Stimulated activated CD4-positive, alpha-beta T cell treated with anti-CD3 and anti-CD28 coated beads, Interleukin-1b, Interleukin-23, amount 100 ng/mL, for 1 hour (primary cell): ENCODE measurements around the gene ZNRD2.
A peak's percentile ranks its signal among the peaks of the same experiment; 100 is the strongest.

Source experiments
- DNase-seq, 2 donors: peaks; one replicate each; pipeline ENCODE4 v3.0.0-alpha.2; 2020; ENCODE audit warnings: low read depth in 2 of 2

Gene ZNRD2

GRCh38 chr11:65538232-65538914 lies 31.9 kb upstream of the ZNRD2 start:
- DNase-seq, result no peak

GRCh38 chr11:65538915-65539743 lies 31.1 kb upstream of the ZNRD2 start:
- DNase-seq, result no peak

DNA sequence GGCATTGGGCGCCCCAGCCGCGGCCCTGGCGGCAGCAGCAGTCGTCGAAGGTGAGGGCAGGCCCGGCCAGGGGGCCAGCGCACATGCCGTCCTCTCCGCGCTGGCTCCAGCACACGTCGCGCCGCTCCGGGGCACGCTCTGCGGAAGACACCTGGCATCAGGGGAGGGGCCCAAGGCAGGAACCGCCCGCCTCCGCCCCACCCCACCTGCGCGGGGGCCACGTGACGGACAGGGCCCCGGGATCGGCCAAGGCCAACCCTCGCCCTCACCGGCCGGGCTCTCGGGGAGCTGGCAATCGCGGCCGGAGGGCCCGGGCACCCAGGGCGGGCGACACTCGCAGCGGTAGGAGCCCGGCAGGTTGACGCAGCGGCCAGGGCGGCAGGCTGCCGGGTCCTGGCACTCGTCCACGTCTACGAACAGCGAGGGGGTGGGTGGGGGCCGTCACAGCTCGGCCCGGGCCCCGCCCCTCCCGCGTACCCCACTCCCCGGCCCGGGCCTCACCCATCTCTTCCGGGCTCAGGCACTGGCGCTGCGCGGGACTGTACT lies 30.5 kb upstream of the ZNRD2 start:
- DNase-seq, result peak in 1 of 2 donors; percentile 61

GRCh38 chr11:65540290-65541092 lies 29.8 kb upstream of the ZNRD2 start:
- DNase-seq, result peak; percentile 73 to 74

- no peak for DNase-seq
Measured at GRCh38 chr11:65541093-65541982, 28.9 kb upstream of the ZNRD2 start.

DNA sequence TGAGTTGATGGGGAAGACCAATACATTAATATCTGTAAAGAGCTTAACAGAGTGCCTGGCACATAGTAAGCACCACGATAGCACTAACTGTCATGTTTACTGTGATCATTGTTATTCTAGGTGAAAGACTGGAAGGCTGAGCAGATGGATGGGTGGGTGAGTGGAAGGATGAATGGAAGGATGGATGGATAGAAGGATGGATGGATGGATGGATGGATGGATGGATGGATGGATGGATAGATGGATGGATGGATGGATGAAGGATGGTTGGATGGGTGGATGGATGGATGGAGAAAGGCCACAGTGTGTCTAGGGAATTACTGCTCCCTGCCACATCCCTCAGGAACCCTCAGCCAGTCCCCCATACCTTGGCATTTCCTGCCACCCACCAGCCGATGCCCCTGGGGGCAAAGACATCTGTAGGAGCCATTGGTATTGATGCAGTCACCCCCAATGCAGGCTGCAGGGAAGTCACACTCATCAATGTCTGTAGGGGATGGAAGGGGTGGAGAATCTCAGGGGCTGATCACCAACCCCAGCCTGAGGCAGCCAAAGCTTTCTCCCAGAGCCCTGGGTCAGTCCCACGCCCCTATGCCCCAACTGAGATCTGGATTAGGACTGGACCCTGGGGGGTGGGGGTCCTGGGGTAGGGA lies 27.4 kb upstream of the ZNRD2 start:
- DNase-seq, result no peak

- no peak for DNase-seq
Measured at GRCh38 chr11:65545853-65546216, 24.4 kb upstream of the ZNRD2 start.

GRCh38 chr11:65546217-65546958 lies 23.9 kb upstream of the ZNRD2 start:
- peak; percentile 98 to 99 for DNase-seq

DNA sequence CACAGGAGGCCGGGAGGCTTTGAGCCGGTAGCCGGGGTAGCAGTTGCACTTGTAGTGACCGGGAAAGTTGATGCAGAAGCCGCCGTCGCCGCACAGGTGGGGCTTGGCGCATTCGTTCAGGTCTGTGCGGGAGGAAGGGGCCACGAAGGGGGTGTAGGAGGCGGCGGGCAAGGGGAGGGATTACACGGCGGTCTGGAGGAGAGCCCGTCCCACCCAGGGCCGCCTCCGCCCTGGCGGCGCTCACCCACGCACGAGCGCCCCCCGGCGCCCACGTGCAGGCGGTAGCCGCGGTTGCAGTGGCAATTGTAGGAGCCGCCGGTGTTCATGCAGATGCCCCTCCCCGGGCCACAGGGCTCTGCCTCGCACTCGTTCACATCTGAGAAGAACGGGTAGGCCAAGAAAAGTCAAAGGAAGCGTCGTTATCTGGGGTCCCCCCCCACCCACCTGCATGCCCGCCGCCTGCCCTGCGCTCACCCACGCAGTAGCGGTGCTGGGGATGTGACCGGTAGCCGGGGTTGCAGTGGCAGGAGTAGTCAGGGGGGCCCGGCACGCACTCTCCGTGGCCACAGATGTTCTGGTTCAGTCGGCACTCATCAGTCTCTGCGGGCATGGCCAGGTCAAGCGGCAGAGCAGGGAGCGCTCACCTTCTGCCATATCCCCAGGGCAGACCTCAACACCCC lies 22.7 kb upstream of the ZNRD2 start:
- no peak for DNase-seq

GRCh38 chr11:65548395-65548794 lies 21.9 kb upstream of the ZNRD2 start:
- DNase-seq, result no peak

- no peak for DNase-seq
Measured at GRCh38 chr11:65549096-65549495, 21.2 kb upstream of the ZNRD2 start.

DNA sequence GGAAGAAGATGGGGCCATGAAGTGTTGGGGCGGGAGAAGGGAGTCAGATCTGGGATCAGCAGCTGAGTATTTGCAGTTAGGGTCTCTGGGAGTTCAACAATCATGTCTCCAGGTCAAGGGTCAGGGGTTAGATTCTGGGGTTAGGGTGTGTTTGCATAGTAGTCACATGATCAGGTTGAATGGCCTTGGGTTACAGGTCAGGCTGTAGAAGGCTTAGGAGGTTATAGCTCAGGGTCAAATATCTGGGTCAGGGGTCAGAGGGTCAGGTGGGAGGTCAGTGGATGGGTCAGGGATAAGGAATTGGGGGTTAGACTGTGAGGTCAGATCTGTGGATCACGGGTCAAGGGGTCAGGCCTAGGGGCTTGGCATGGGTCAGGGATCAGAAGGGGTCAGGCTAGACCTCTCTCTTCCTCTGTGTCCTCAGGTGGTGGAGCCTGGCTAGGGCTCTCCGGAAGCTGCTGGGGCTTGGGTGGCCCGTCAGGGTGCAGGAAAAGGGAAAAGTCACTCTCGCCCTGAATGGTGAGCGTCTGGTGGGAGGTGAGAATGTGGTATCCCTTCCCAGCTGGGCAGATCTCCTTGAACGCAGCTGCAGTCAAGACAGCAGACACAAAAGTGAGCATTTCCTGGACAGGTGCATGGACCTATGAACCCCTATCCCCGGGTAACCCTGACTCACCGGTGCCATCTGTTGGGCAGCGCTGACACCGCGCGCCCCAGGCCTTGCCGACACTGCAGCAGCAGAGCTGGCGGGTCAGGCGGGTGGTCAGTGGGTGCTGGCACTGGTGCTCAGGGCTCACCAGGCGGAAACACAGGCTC lies 18.5 kb upstream of the ZNRD2 start:
- no peak for DNase-seq

DNA sequence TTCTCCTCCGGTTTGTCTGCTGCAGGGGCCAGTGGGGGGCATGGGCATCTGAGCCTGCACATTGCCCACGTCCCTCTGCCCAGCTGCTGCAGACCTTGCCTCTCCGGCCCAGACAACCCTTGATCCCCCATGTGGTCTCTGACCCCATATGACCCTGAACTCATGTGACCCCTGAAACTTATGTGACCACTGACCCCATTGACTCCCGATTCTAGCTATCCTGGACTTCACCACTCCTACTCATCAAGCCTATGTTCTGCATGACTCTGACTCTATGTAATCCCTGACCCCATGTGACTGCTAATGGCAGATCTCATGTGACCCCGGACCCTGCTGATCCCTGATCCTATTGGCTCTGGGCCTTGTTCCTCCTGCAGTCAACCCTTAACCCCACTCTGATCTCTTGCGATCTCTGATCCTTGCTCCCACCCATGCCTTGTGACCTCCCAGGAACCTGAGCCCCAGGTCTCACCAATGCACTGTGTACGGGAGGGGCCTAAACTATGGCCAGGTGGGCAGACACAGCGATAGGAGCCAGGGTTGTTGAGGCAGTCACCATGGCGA lies 17.8 kb upstream of the ZNRD2 start:
- no peak for DNase-seq

DNA sequence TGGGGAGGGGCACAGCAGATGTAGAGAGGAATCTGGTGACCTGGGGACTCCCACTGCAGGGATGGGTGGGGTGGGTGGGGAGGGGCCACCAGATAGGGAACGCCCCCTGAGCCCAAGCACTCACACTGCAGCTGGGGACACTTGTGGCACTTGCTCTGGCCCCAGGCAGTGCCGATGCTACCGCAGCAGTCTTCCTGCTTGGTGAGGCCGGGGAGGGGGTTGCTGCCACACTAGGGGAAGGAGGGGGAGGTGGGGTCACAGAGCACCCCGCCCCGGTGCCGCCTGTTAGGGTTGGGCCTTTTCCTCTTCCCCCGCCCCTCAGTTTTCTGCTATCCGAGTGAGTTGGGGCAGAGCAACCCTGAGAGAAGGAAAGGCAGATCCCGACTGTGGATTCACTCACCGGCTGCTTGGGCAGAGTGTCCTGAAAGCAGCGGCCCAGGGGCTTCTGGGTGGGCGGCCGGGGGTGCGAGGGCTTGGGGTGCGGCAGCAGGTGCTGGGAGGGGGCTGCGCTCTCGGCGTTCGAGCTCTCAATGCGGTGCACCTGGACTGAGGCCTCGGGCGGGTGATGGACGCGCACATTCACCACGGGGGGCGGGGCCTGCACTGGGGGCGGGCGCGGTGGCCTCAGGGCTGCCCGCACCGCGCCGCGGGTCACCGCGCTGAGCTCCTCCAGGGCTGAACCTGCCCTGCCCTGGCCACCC lies 16.8 kb upstream of the ZNRD2 start:
- no peak for DNase-seq

GRCh38 chr11:65554057-65554818 lies 16.0 kb upstream of the ZNRD2 start:
- no peak for DNase-seq

DNA sequence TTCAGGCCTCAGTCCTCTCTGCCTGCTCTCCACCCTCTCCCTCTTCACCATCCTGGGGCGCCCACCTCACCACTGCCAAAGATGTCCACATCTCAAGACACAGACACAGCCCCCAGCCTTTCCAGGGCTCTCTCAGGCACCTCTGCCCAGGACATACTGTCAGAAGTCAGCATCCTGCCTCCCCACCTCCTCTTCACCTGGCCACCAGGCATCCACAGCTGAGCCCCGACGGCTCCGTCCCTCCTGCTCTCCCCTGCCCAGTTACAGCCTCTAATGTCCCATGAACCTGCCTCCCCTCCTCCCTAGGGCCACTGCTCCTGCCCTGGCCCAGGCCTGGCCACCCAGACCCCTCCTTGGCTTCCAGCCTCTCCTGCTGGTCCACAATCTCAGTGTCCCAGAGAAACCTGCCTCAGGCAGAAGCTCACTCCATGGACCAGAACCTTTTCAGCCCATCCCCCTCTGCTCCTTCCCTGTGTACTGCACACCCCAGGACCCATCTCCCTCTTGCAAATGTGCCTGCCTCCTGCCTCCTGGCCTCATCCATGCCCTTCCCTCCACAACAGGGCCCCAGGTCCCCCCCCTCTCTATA lies 15.3 kb upstream of the ZNRD2 start:
- DNase-seq, result no peak
